Activated CD4-positive, alpha-beta memory T cell treated with anti-CD3 and anti-CD28 coated beads for 36 hours (primary cell): ENCODE measurements around the gene BCDIN3D. TPM values are rescaled to one million over a fixed set of nuclear protein-coding genes. Genes with fewer than 3 reads are reported as not detected.

ENCODE experiments used
- CTCF ChIA-PET: fragments of 350-600 bp; sonication (Branson Sonifier 250); formaldehyde crosslinking; loops from one replicate; lab custom pipeline; 2021; ENCODE audit warnings: antibody characterized with exemption, inconsistent platforms; lab: Charles Lee
- POLR2A ChIA-PET: fragments of 350-600 bp; sonication (Branson Sonifier 250); formaldehyde crosslinking; loops from one replicate; lab custom pipeline; 2021; ENCODE audit warnings: antibody characterized with exemption; lab: Charles Lee
- DNase-seq: peaks from one replicate; pipeline ENCODE4 v3.0.0-alpha.2; 2020
- H3K27ac Mint-ChIP-seq: one replicate; pipeline ENCODE4 v1.8.0; 2021; ENCODE audit warnings: mixed read lengths
- H3K27me3 Mint-ChIP-seq: one replicate; pipeline ENCODE4 v1.8.0; 2021; ENCODE audit warnings: mixed read lengths
- H3K36me3 Mint-ChIP-seq: one replicate; pipeline ENCODE4 v1.8.0; 2021; ENCODE audit warnings: mixed read lengths
- H3K4me1 Mint-ChIP-seq: one replicate; pipeline ENCODE4 v1.8.0; 2021; ENCODE audit warnings: low read depth, mixed read lengths
- H3K4me3 Mint-ChIP-seq: one replicate; pipeline ENCODE4 v1.8.0; 2021; ENCODE audit warnings: mild to moderate bottlenecking, mixed read lengths
- H3K9me3 Mint-ChIP-seq: one replicate; pipeline ENCODE4 v1.8.0; 2021; ENCODE audit warnings: mixed read lengths
- intact Hi-C: fragments of 100-400 bp; cut with micrococcal nuclease; formaldehyde crosslinking; loops from one replicate; pipeline ENCODE4 v1.15.1; 2023
- total RNA-seq, 2 experiments: library from RNA; stranded (reverse); gene quantifications; one replicate each; pipeline ENCODE4 v1.2.3, GENCODE V29; 2021

The BCDIN3D gene
- total RNA-seq, 2 experiments from 2014 or later = 5.8 to 6.1 TPM

- Mint-ChIP-seq H3K27me3 (no peaks in the 10 kb centered on the region), H3K27ac (no peak overlapping the region), H3K9me3 (no peaks in the 10 kb centered on the region), H3K36me3 (no peaks in the 10 kb centered on the region), H3K4me1 (no peaks in the 10 kb centered on the region), H3K4me3 (no peak overlapping the region)
- ChIA-PET POLR2A (no interaction called here), CTCF (interaction anchor here (1.0 to 1.3 kb wide), 2 partner anchors 57 to 148 kb away, joined by 3 read pairs; partner anchors contain the start of gene TMBIM6)
- intact Hi-C loops = no loop called here
- no peak for DNase-seq
These were observed 44.7 kb downstream of the BCDIN3D start for GRCh38 chr12:49798248-49798647.

- Mint-ChIP-seq H3K27me3 (no peaks in the 10 kb centered on the region), H3K9me3 (no peaks in the 10 kb centered on the region), H3K4me1 (no peaks in the 10 kb centered on the region), H3K27ac (no peak overlapping the region), H3K4me3 (no peak overlapping the region), H3K36me3 (no peaks in the 10 kb centered on the region)
- ChIA-PET CTCF (interaction anchor here (1.0 kb wide), 1 partner anchor 150 kb away, joined by 3 read pairs; no protein-coding TSS in a partner anchor), POLR2A (no interaction called here)
- intact Hi-C loops = no loop called here
- no peak for DNase-seq
These were observed 45.5 kb downstream of the BCDIN3D start for GRCh38 chr12:49797449-49797776.

GRCh38 chr12:49796606-49797448, 46.1 kb downstream of the BCDIN3D start:
- CTCF ChIA-PET = interaction anchor here (1.0 to 1.4 kb wide), 2 partner anchors 19 to 149 kb away, joined by 3 to 8 read pairs; no protein-coding TSS in a partner anchor
- H3K36me3 Mint-ChIP-seq = no peaks in the 10 kb centered on the region
- H3K27ac Mint-ChIP-seq = no peak overlapping the region
- POLR2A ChIA-PET = no interaction called here
- H3K9me3 Mint-ChIP-seq = no peaks in the 10 kb centered on the region
- no peak for DNase-seq
- no peak overlapping the region for H3K4me3 Mint-ChIP-seq
- no peaks in the 10 kb centered on the region for H3K27me3 Mint-ChIP-seq
- intact Hi-C loops = no loop called here
- no peaks in the 10 kb centered on the region for H3K4me1 Mint-ChIP-seq

GRCh38 chr12:49796155-49796554, 46.8 kb downstream of the BCDIN3D start:
- ChIA-PET CTCF (interaction anchor here (1.4 kb wide), 1 partner anchor 18 kb away, joined by 8 read pairs; no protein-coding TSS in a partner anchor), POLR2A (no interaction called here)
- Mint-ChIP-seq H3K27me3 (no peaks in the 10 kb centered on the region), H3K9me3 (no peaks in the 10 kb centered on the region), H3K4me3 (no peak overlapping the region), H3K27ac (no peak overlapping the region), H3K4me1 (no peaks in the 10 kb centered on the region), H3K36me3 (no peaks in the 10 kb centered on the region)
- intact Hi-C loops = no loop called here
- no peak for DNase-seq

- DNase-seq = no peak
- Mint-ChIP-seq H3K27me3 (no peaks in the 10 kb centered on the region), H3K36me3 (no peaks in the 10 kb centered on the region), H3K27ac (no peak overlapping the region), H3K9me3 (no peaks in the 10 kb centered on the region), H3K4me3 (no peak overlapping the region), H3K4me1 (no peaks in the 10 kb centered on the region)
- ChIA-PET POLR2A (interaction anchor here (1.5 kb wide), 1 partner anchor 9 kb away, joined by 4 read pairs; no protein-coding TSS in a partner anchor), CTCF (interaction anchor here (1.4 kb wide), 1 partner anchor 18 kb away, joined by 8 read pairs; no protein-coding TSS in a partner anchor)
- intact Hi-C loops = no loop called here
These were observed 47.2 kb downstream of the BCDIN3D start for GRCh38 chr12:49795654-49796105.

GRCh38 chr12:49794811-49795653, 47.9 kb downstream of the BCDIN3D start:
- H3K9me3 Mint-ChIP-seq = no peaks in the 10 kb centered on the region
- intact Hi-C loops = no loop called here
- no peak overlapping the region for H3K4me3 Mint-ChIP-seq
- no peak overlapping the region for H3K27ac Mint-ChIP-seq
- H3K4me1 Mint-ChIP-seq = no peaks in the 10 kb centered on the region
- ChIA-PET POLR2A (interaction anchor here (1.5 kb wide), 1 partner anchor 9 kb away, joined by 4 read pairs; no protein-coding TSS in a partner anchor), CTCF (interaction anchor here (0.9 to 1.4 kb wide), 2 partner anchors 17 to 44 kb away, joined by 3 read pairs; no protein-coding TSS in a partner anchor)
- DNase-seq = no peak
- H3K27me3 Mint-ChIP-seq = no peaks in the 10 kb centered on the region
- H3K36me3 Mint-ChIP-seq = no peaks in the 10 kb centered on the region

GRCh38 chr12:49794021-49794420, 48.9 kb downstream of the BCDIN3D start:
- Mint-ChIP-seq H3K4me3 (no peak overlapping the region), H3K9me3 (no peaks in the 10 kb centered on the region), H3K27ac (no peak overlapping the region), H3K36me3 (no peaks in the 10 kb centered on the region), H3K4me1 (no peaks in the 10 kb centered on the region), H3K27me3 (no peaks in the 10 kb centered on the region)
- CTCF ChIA-PET = interaction anchor here (0.9 to 1.4 kb wide), 2 partner anchors 16 to 45 kb away, joined by 3 read pairs; no protein-coding TSS in a partner anchor
- intact Hi-C loops = no loop called here
- no peak for DNase-seq
- POLR2A ChIA-PET = interaction anchor here (1.5 kb wide), 1 partner anchor 8 kb away, joined by 4 read pairs; no protein-coding TSS in a partner anchor

GRCh38 chr12:49793620-49794019, 49.3 kb downstream of the BCDIN3D start:
- POLR2A ChIA-PET = no interaction called here
- Mint-ChIP-seq H3K27me3 (no peaks in the 10 kb centered on the region), H3K36me3 (no peaks in the 10 kb centered on the region), H3K9me3 (no peaks in the 10 kb centered on the region), H3K4me3 (no peak overlapping the region), H3K4me1 (no peaks in the 10 kb centered on the region), H3K27ac (no peak overlapping the region)
- intact Hi-C loops = no loop called here
- CTCF ChIA-PET = interaction anchor here (1.4 kb wide), 1 partner anchor 16 kb away, joined by 3 read pairs; no protein-coding TSS in a partner anchor
- no peak for DNase-seq

GRCh38 chr12:49792976-49793580, 49.8 kb downstream of the BCDIN3D start:
- Mint-ChIP-seq H3K4me3 (no peak overlapping the region), H3K9me3 (no peaks in the 10 kb centered on the region), H3K27ac (no peak overlapping the region), H3K27me3 (no peaks in the 10 kb centered on the region), H3K4me1 (no peaks in the 10 kb centered on the region), H3K36me3 (no peaks in the 10 kb centered on the region)
- intact Hi-C loops = no loop called here
- CTCF ChIA-PET = no interaction called here
- no peak for DNase-seq
- POLR2A ChIA-PET = no interaction called here

- H3K4me1 Mint-ChIP-seq = no peaks in the 10 kb centered on the region
- H3K27ac Mint-ChIP-seq = no peak overlapping the region
- CTCF ChIA-PET = no interaction called here
These were observed 50.5 kb downstream of the BCDIN3D start for GRCh38 chr12:49792181-49792970.

GRCh38 chr12:49791700-49792099, 51.2 kb downstream of the BCDIN3D start:
- H3K4me3 Mint-ChIP-seq = no peak overlapping the region
- ChIA-PET CTCF (no interaction called here), POLR2A (no interaction called here)
- DNase-seq = no peak
- H3K27ac Mint-ChIP-seq = no peak overlapping the region
- intact Hi-C loops = no loop called here
- no peaks in the 10 kb centered on the region for H3K27me3 Mint-ChIP-seq
- H3K9me3 Mint-ChIP-seq = no peaks in the 10 kb centered on the region
- no peaks in the 10 kb centered on the region for H3K4me1 Mint-ChIP-seq
- H3K36me3 Mint-ChIP-seq = no peaks in the 10 kb centered on the region

More at GRCh38 chr12:49792181-49792970, 50.5 kb downstream of the BCDIN3D start:
- no peaks in the 10 kb centered on the region for H3K27me3 Mint-ChIP-seq
- DNase-seq = no peak
- no peaks in the 10 kb centered on the region for H3K9me3 Mint-ChIP-seq
- no peaks in the 10 kb centered on the region for H3K36me3 Mint-ChIP-seq
- intact Hi-C loops = no loop called here
- no peak overlapping the region for H3K4me3 Mint-ChIP-seq
- POLR2A ChIA-PET = no interaction called here
